Measurements from ENCODE around the gene DUSP5.

Gene DUSP5

GRCh38 chr10:110544958-110545537 is 47.3 kb downstream of the DUSP5 start:
- TF ChIP-seq REST (IDR thresholded peaks at IDR 0.05; ENCODE audit: insufficient read depth in 1 of 2, low read depth in 2 of 2, low read length in 2 of 2): no peak
- TF ChIP-seq POLR2AphosphoS5 (IDR thresholded peaks at IDR 0.05; ENCODE audit: low read depth, low read length): no peak
- TF ChIP-seq SIN3A (IDR thresholded peaks at IDR 0.05; ENCODE audit: borderline replicate concordance, insufficient read depth, low read length): no peak
- TF ChIP-seq TAF1 (IDR thresholded peaks at IDR 0.05; ENCODE audit: borderline replicate concordance, insufficient read depth, low read length): no peak
- TF ChIP-seq FOXP2 (optimal IDR thresholded peaks at IDR 0.05; ENCODE audit: borderline replicate concordance, extremely low read depth, extremely low read length, insufficient read depth): no peak

- TF ChIP-seq TAF1 (IDR thresholded peaks at IDR 0.05; ENCODE audit: borderline replicate concordance, insufficient read depth, low read length) (no peak), REST (IDR thresholded peaks at IDR 0.05; ENCODE audit: insufficient read depth in 1 of 2, low read depth in 2 of 2, low read length in 2 of 2) (no peak), SIN3A (IDR thresholded peaks at IDR 0.05; ENCODE audit: borderline replicate concordance, insufficient read depth, low read length) (no peak), FOXP2 (optimal IDR thresholded peaks at IDR 0.05; ENCODE audit: borderline replicate concordance, extremely low read depth, extremely low read length, insufficient read depth) (no peak), POLR2AphosphoS5 (IDR thresholded peaks at IDR 0.05; ENCODE audit: low read depth, low read length) (no peak)
These were observed 48.4 kb downstream of the DUSP5 start for GRCh38 chr10:110546077-110546476.

GRCh38 chr10:110546499-110547110 is 48.9 kb downstream of the DUSP5 start:
- TF ChIP-seq TAF1 (IDR thresholded peaks at IDR 0.05; ENCODE audit: borderline replicate concordance, insufficient read depth, low read length) (no peak), FOXP2 (optimal IDR thresholded peaks at IDR 0.05; ENCODE audit: borderline replicate concordance, extremely low read depth, extremely low read length, insufficient read depth) (no peak), POLR2AphosphoS5 (IDR thresholded peaks at IDR 0.05; ENCODE audit: low read depth, low read length) (no peak), REST (IDR thresholded peaks at IDR 0.05; ENCODE audit: insufficient read depth in 1 of 2, low read depth in 2 of 2, low read length in 2 of 2) (no peak), SIN3A (IDR thresholded peaks at IDR 0.05; ENCODE audit: borderline replicate concordance, insufficient read depth, low read length) (no peak)

DNA sequence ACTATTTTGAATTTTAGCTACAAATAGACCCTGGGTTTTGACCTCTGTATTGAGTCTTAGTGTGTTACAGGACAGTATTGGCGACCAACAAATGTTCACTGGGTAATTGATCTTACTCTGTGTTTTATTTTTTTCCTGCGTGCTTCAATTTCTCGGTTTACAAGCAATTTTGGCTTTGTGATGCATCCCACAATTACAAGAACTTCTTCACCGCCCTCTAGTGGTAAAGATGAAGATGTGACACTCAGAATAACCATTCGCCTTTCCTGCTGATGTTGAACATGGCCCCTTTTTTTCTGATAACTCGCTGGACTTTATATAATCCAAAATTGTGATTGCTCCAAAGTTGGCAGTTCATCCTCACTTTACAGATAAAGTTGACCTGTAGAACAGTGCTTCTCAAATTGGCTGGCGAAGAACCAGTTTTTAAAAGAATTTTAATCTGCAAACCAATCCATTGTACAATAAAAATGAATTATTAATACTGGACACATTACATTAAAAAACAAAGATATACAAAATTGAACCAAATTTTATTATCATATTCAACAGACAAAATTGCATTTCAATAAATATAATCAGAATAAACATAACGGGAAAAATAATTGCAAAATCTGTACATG is 49.5 kb downstream of the DUSP5 start:
- TF ChIP-seq REST (IDR thresholded peaks at IDR 0.05; ENCODE audit: insufficient read depth in 1 of 2, low read depth in 2 of 2, low read length in 2 of 2): no peak
- no peak for TF ChIP-seq POLR2AphosphoS5 (IDR thresholded peaks at IDR 0.05; ENCODE audit: low read depth, low read length)
- no peak for TF ChIP-seq TAF1 (IDR thresholded peaks at IDR 0.05; ENCODE audit: borderline replicate concordance, insufficient read depth, low read length)
- TF ChIP-seq SIN3A (IDR thresholded peaks at IDR 0.05; ENCODE audit: borderline replicate concordance, insufficient read depth, low read length): no peak
- TF ChIP-seq FOXP2 (optimal IDR thresholded peaks at IDR 0.05; ENCODE audit: borderline replicate concordance, extremely low read depth, extremely low read length, insufficient read depth): no peak
